ENCODE data around the gene NCAPD3.
"Not testable (repeated sequence)": the region's sequence is repeated elsewhere in the genome, so short reads cannot be mapped to it uniquely, and the experiment has no call there.

NCAPD3 gene

GRCh38 chr11:134226806-134227325 is 3.1 kb upstream of the NCAPD3 start:
- no peak for DNase-seq (ENCODE audit: low spot score)

GRCh38 chr11:134224710-134225664 is 1.2 kb upstream of the NCAPD3 start:
- peak; percentile 81 for DNase-seq (ENCODE audit: low spot score)

DNA sequence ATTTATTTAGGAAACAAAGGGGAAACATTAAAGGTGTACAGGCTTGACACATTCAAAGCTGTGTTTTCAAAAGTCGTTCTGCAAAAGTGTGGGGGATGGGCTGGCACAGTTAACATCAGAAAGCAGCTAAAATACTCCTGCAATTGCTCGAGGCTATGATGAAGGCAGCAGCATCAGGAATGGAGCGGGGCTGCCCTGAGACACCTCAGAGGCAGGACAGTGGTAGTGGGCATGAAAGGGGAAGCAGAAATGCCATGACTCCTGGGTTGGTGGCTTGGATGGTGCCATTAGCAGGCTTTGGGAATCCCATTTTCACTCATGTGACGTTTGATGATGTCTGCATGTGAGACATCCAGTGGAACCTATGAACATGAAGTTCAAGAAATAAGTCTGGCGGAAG is 646 bp downstream of the NCAPD3 start:
- DNase-seq (ENCODE audit: low spot score), result no peak

GRCh38 chr11:134216816-134217215 is 7.0 kb downstream of the NCAPD3 start:
- peak; percentile 33 for DNase-seq (ENCODE audit: low spot score)

DNA sequence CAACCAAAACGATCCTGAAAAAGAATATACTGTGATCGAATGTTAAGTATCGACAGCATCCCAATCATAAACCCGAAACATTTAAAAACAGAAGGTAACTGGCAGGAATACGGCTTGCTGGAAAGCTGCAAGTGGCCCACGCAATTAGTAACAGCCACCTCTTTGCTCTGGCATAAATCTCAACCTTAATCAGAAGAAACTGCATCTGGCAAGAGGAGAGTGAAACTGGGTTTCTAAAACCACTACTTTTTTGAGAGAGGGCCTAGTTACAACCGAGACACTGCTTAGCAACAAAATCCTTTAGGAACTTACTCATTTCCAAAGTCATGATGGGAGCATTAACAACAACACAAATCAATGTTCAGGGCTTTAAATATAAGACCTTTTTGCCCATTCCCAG is 7.9 kb downstream of the NCAPD3 start:
- DNase-seq (ENCODE audit: low spot score), result no peak

DNA sequence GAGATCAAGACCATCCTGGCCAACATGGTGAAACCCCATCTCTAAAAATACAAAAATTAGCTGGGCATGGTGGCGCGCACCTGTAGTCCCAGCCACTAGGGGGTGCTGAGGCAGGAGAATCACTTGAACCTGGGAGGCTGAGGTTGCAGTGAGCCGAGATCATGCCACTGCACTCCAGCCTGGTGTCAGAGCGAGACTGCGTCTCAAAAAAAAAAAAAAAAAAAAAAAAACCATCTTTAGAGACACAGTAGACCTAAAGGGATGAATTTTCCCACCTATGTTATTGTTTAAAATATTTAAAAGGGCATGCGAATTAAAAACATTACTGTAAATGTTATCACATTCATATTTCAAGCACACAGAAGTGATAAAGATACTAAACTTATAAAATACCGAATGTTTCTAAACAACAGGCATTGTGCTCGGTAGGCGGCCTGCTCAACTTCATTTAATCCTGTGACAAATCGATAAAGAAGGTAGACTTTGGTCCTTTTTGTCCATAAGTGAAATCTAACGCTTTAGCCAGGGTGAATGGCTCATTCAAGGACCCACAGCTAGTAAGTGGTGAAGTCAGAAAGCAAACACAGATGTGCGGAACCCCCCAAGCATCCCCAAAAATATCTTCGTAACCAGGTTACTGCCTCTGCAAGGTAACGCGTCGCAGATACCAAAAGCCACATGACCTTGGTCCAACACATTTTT is 16.1 kb downstream of the NCAPD3 start:
- DNase-seq (ENCODE audit: low spot score), result no peak

GRCh38 chr11:134206185-134206584 is 17.6 kb downstream of the NCAPD3 start:
- DNase-seq (ENCODE audit: low spot score), result no peak

DNA sequence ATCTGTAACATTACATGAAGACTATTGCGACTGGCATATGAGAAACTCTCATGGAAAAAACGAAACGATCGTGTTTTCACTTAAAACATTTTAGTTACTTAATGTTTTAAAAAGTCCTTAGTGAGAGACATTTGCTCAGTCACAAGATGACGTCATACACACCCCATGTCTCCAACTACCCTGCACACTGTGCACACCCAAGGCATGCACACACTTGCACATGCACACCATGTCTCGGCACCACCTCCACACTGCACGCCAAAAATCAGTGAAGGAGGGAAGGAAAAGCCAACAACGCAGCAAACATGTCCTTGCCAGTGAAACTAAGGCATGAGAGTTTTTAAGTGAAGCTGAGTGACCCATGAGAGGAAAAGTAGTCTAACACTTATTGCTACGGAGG is 18.0 kb downstream of the NCAPD3 start:
- DNase-seq (ENCODE audit: low spot score), result no peak

- no peak for DNase-seq (ENCODE audit: low spot score)
Measured at GRCh38 chr11:134202661-134203060, 21.1 kb downstream of the NCAPD3 start.

DNA sequence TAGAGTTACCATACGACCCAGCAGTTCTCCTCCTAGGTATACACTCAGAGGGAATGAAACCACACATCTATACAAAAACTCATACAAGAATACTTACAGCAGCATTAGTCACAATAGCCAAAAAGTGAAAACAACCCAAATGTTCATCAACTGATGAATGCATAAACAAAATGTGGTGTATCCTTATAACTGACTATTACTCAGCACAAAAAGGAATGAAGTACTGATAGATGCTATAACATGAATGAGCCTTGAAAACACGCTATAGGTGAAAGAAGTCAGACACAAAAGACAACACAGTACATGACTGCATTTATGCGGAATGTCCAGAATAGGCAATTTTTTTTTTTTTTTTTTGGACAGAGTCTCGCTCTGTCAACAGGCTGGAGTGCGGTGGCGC is 23.1 kb downstream of the NCAPD3 start:
- DNase-seq (ENCODE audit: low spot score), result no peak

DNA sequence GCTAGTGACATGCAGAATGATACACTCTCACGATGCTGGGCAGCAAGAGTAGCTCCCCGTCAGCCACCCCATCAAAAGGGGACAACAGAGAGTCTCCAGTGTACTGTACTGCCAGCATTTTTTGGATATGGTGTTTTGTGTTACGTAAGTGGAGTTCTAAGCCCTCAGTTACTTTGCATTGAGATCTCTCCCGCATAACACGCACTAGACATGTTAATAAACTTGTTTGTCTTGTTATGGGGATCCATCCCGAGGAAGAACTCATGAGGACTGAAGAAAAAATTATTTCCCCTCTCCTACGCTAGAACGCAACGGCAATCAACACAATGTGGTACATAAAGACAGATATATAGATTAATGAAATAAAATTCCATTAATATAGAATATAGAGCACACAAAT is 24.2 kb downstream of the NCAPD3 start:
- no peak for DNase-seq (ENCODE audit: low spot score)

- no peak for DNase-seq (ENCODE audit: low spot score)
Measured at GRCh38 chr11:134196756-134197155, 27.0 kb downstream of the NCAPD3 start.

GRCh38 chr11:134188092-134188491 is 35.7 kb downstream of the NCAPD3 start:
- DNase-seq (ENCODE audit: low spot score), result not testable (repeated sequence)

- DNase-seq (ENCODE audit: low spot score), result no peak
Measured at GRCh38 chr11:134181707-134182106, 42.1 kb downstream of the NCAPD3 start.

- DNase-seq (ENCODE audit: low spot score), result no peak
Measured at GRCh38 chr11:134178032-134178674, 45.6 kb downstream of the NCAPD3 start.

GRCh38 chr11:134176284-134176683 is 47.5 kb downstream of the NCAPD3 start:
- no peak for DNase-seq (ENCODE audit: low spot score)

GRCh38 chr11:134173296-134173695 is 50.5 kb downstream of the NCAPD3 start:
- no peak for DNase-seq (ENCODE audit: low spot score)

GRCh38 chr11:134171951-134172350 is 51.8 kb downstream of the NCAPD3 start:
- DNase-seq (ENCODE audit: low spot score), result no peak

- no peak for DNase-seq (ENCODE audit: low spot score)
Measured at GRCh38 chr11:134170919-134171281, 52.9 kb downstream of the NCAPD3 start.

GRCh38 chr11:134170177-134170918 is 53.4 kb downstream of the NCAPD3 start:
- no peak for DNase-seq (ENCODE audit: low spot score)

DNA sequence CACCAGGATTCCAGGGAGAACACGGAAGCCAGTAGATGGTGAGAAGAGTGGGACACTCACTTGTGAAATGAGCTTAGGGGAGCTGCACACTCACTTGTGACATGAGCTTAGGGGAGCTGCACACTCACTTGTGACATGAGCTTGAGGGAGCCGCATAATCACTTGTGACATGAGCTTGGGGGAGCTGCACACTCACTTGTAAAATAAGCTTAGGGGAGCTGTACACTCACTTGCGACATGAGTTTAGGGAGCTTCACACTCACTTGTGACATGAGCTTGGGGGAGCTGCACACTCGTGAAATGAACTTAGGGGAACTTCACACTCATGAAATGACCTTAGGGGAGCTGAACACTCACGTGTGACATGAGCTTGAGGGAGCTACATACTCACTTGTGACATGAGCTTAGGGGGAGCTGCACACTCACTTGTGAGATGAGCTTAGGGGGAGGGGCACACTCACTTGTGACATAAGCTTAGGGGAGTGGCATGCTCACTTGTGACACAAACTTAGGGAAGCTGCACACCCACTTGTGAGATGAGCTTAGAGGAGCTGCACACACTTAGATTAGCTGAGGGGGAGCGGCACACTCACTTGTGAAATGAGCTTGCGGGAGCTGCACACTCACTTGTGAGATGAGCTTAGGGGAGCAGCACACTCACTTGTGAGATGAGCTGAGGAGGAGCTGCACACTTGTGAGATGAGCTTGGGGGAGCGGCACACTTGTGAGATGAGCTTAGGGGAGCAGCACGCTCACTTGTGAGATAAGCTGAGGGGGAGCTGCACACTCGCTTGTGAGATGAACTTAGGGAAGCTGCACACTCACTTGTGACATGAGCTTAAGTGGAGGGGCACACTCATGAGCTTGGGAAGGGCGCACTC is 59.0 kb downstream of the NCAPD3 start:
- no peak for DNase-seq (ENCODE audit: low spot score)
